HG03097 (cell line): Measurements from ENCODE around the gene CNKSR2.

Source experiments
- ATAC-seq: cut with Tn5 transposase; IDR thresholded peaks from one replicate; pipeline ENCODE4 v1.9.1; 2021; ENCODE audit not compliant: unreplicated experiment, low FRiP score

CNKSR2 gene

GRCh38 chrX:21374163-21374993 is at the start of gene CNKSR2:
TSS of gene CNKSR2 (plus strand) at chrX:21374418. CDS start at chrX:21374898, 480 bp downstream.
- peak; percentile 71 for ATAC-seq

GRCh38 chrX:21354725-21355124 is 19.5 kb upstream of the CNKSR2 start:
- ATAC-seq, result no peak

GRCh38 chrX:21355831-21356230 is 18.4 kb upstream of the CNKSR2 start:
- ATAC-seq, result no peak

GRCh38 chrX:21369613-21370012 is 4.6 kb upstream of the CNKSR2 start:
- no peak for ATAC-seq

GRCh38 chrX:21373001-21373400 is 1.2 kb upstream of the CNKSR2 start:
- ATAC-seq, result no peak

- peak; percentile 25 for ATAC-seq
These were observed 518 bp upstream of the CNKSR2 start for GRCh38 chrX:21373637-21374162.

GRCh38 chrX:21374994-21375707 is 933 bp downstream of the CNKSR2 start:
- peak; percentile 19 for ATAC-seq

GRCh38 chrX:21375708-21376009 is 1.4 kb downstream of the CNKSR2 start:
- ATAC-seq, result no peak

GRCh38 chrX:21376636-21377035 is 2.4 kb downstream of the CNKSR2 start:
- no peak for ATAC-seq

- no peak for ATAC-seq
These were observed 5.8 kb downstream of the CNKSR2 start for GRCh38 chrX:21379991-21380390.

- ATAC-seq, result no peak
These were observed 8.5 kb downstream of the CNKSR2 start for GRCh38 chrX:21382715-21383114.

GRCh38 chrX:21383546-21383945 is 9.3 kb downstream of the CNKSR2 start:
- no peak for ATAC-seq

- no peak for ATAC-seq
These were observed 10.0 kb downstream of the CNKSR2 start for GRCh38 chrX:21384178-21384577.

GRCh38 chrX:21394792-21395191 is 20.6 kb downstream of the CNKSR2 start:
- ATAC-seq, result no peak

GRCh38 chrX:21398426-21398825 is 24.2 kb downstream of the CNKSR2 start:
- ATAC-seq, result no peak

- ATAC-seq, result no peak
These were observed 26.3 kb downstream of the CNKSR2 start for GRCh38 chrX:21400408-21401121.

- no peak for ATAC-seq
These were observed 34.1 kb downstream of the CNKSR2 start for GRCh38 chrX:21408307-21408706.

GRCh38 chrX:21408788-21409187 is 34.6 kb downstream of the CNKSR2 start:
- no peak for ATAC-seq

- ATAC-seq, result no peak
These were observed 37.8 kb downstream of the CNKSR2 start for GRCh38 chrX:21412029-21412428.

- no peak for ATAC-seq
These were observed 38.7 kb downstream of the CNKSR2 start for GRCh38 chrX:21412883-21413282.

GRCh38 chrX:21427086-21427485 is 52.9 kb downstream of the CNKSR2 start:
- no peak for ATAC-seq
